Measurements from ENCODE around the gene CD300LD.
"Not testable (repeated sequence)": the region's sequence is repeated elsewhere in the genome, so short reads cannot be mapped to it uniquely, and the experiment has no call there.

Gene CD300LD

GRCh38 chr17:74637926-74638325 lies 45.8 kb upstream of the CD300LD start:
- H3K36me3 ChIP-seq (replicated peaks; ENCODE audit: insufficient read depth, low read length) = no peaks in the 10 kb centered on the region

GRCh38 chr17:74637265-74637664 lies 45.2 kb upstream of the CD300LD start:
- no peak overlapping the region for H3K27ac ChIP-seq (ENCODE audit: low read length)
- H3K4me3 ChIP-seq (ENCODE audit: low read length) = no peak overlapping the region
- no peaks in the 10 kb centered on the region for H3K36me3 ChIP-seq (replicated peaks; ENCODE audit: insufficient read depth, low read length)
- peaks cover 86% of the 10 kb centered on the region for H3K27me3 ChIP-seq (replicated peaks; ENCODE audit: insufficient read depth, low read length)
- H3F3A ChIP-seq (ENCODE audit: insufficient read depth, low read length) = peaks cover 9% of the 10 kb centered on the region; the same call in 1 of the 2 replicates
- no peaks in the 10 kb centered on the region for H3K9me2 ChIP-seq (replicated peaks; ENCODE audit: insufficient read depth, low read length)
- no peak overlapping the region for H3K4me2 ChIP-seq (ENCODE audit: low read depth, low read length)
- peaks cover 38% of the 10 kb centered on the region for H3K4me1 ChIP-seq (ENCODE audit: low read length)
- H3K9me3 ChIP-seq (replicated peaks; ENCODE audit: insufficient read depth, low read length) = no peaks in the 10 kb centered on the region
- TF ChIP-seq CTCF (IDR thresholded peaks at IDR 0.05; ENCODE audit: low read length) (no peak), EZH2 (optimal IDR thresholded peaks at IDR 0.05; ENCODE audit: low read depth, low read length) (no peak), EZH2phosphoT487 (IDR thresholded peaks at IDR 0.05; ENCODE audit: low read length) (no peak)
- no peak overlapping the region for H2AFZ ChIP-seq (ENCODE audit: low read length)
- no peaks in the 10 kb centered on the region for H3K79me2 ChIP-seq (ENCODE audit: low read length)
- no peaks in the 10 kb centered on the region for H4K20me1 ChIP-seq (ENCODE audit: insufficient read depth, low read length)
- DNase-seq = no peak
- no peak overlapping the region for H3K9ac ChIP-seq (ENCODE audit: low read length)

More at GRCh38 chr17:74637926-74638325, 45.8 kb upstream of the CD300LD start:
- H3K9me2 ChIP-seq (replicated peaks; ENCODE audit: insufficient read depth, low read length) = no peaks in the 10 kb centered on the region
- no peaks in the 10 kb centered on the region for H4K20me1 ChIP-seq (ENCODE audit: insufficient read depth, low read length)
- H3K4me2 ChIP-seq (ENCODE audit: low read depth, low read length) = no peak overlapping the region
- H3K9ac ChIP-seq (ENCODE audit: low read length) = no peak overlapping the region
- H3K79me2 ChIP-seq (ENCODE audit: low read length) = no peaks in the 10 kb centered on the region
- H3K27me3 ChIP-seq (replicated peaks; ENCODE audit: insufficient read depth, low read length) = peaks cover 86% of the 10 kb centered on the region
- H3F3A ChIP-seq (ENCODE audit: insufficient read depth, low read length) = peaks cover 9% of the 10 kb centered on the region; the same call in 1 of the 2 replicates
- no peaks in the 10 kb centered on the region for H3K9me3 ChIP-seq (replicated peaks; ENCODE audit: insufficient read depth, low read length)
- TF ChIP-seq EZH2phosphoT487 (IDR thresholded peaks at IDR 0.05; ENCODE audit: low read length) (no peak), EZH2 (optimal IDR thresholded peaks at IDR 0.05; ENCODE audit: low read depth, low read length) (no peak), CTCF (IDR thresholded peaks at IDR 0.05; ENCODE audit: low read length) (no peak)
- no peak overlapping the region for H3K27ac ChIP-seq (ENCODE audit: low read length)
- no peak overlapping the region for H3K4me3 ChIP-seq (ENCODE audit: low read length)
- DNase-seq = no peak
- H3K4me1 ChIP-seq (ENCODE audit: low read length) = peaks cover 43% of the 10 kb centered on the region
- H2AFZ ChIP-seq (ENCODE audit: low read length) = no peak overlapping the region

GRCh38 chr17:74636541-74637085 lies 44.5 kb upstream of the CD300LD start:
- not testable (repeated sequence) for H3K36me3 ChIP-seq (replicated peaks; ENCODE audit: insufficient read depth, low read length); H3K27ac ChIP-seq (ENCODE audit: low read length); H3K4me3 ChIP-seq (ENCODE audit: low read length); H3K9me3 ChIP-seq (replicated peaks; ENCODE audit: insufficient read depth, low read length); H2AFZ ChIP-seq (ENCODE audit: low read length); H3K79me2 ChIP-seq (ENCODE audit: low read length); H4K20me1 ChIP-seq (ENCODE audit: insufficient read depth, low read length); H3K9ac ChIP-seq (ENCODE audit: low read length); H3K4me2 ChIP-seq (ENCODE audit: low read depth, low read length); DNase-seq; H3K9me2 ChIP-seq (replicated peaks; ENCODE audit: insufficient read depth, low read length)
- Histone ChIP-seq H3F3A (ENCODE audit: insufficient read depth, low read length) (peaks cover 15% of the 10 kb centered on the region), H3K27me3 (replicated peaks; ENCODE audit: insufficient read depth, low read length) (peaks cover 86% of the 10 kb centered on the region), H3K4me1 (ENCODE audit: low read length) (peaks cover 36% of the 10 kb centered on the region)

- Histone ChIP-seq H3K36me3 (replicated peaks; ENCODE audit: insufficient read depth, low read length) (no peaks in the 10 kb centered on the region), H3K27me3 (replicated peaks; ENCODE audit: insufficient read depth, low read length) (peaks cover 87% of the 10 kb centered on the region), H3K9me3 (replicated peaks; ENCODE audit: insufficient read depth, low read length) (no peaks in the 10 kb centered on the region), H3K9ac (ENCODE audit: low read length) (no peak overlapping the region), H3K79me2 (ENCODE audit: low read length) (no peaks in the 10 kb centered on the region), H3K9me2 (replicated peaks; ENCODE audit: insufficient read depth, low read length) (no peaks in the 10 kb centered on the region), H3K27ac (ENCODE audit: low read length) (no peak overlapping the region), H2AFZ (ENCODE audit: low read length) (no peak overlapping the region), H4K20me1 (ENCODE audit: insufficient read depth, low read length) (no peaks in the 10 kb centered on the region), H3K4me3 (ENCODE audit: low read length) (no peak overlapping the region), H3K4me2 (ENCODE audit: low read depth, low read length) (no peak overlapping the region), H3F3A (ENCODE audit: insufficient read depth, low read length) (peaks cover 16% of the 10 kb centered on the region), H3K4me1 (ENCODE audit: low read length) (peaks cover 26% of the 10 kb centered on the region)
- TF ChIP-seq EZH2 (optimal IDR thresholded peaks at IDR 0.05; ENCODE audit: low read depth, low read length) (no peak), CTCF (IDR thresholded peaks at IDR 0.05; ENCODE audit: low read length) (no peak), EZH2phosphoT487 (IDR thresholded peaks at IDR 0.05; ENCODE audit: low read length) (no peak)
- no peak for DNase-seq
Measured at GRCh38 chr17:74635418-74635817, 43.3 kb upstream of the CD300LD start.

Measured in MM.1S (cell line).